Measurements from ENCODE around the gene MEX3D.

Gene MEX3D

GRCh38 chr19:1592024-1592754 is 24.1 kb upstream of the MEX3D start:
- H3K27ac Mint-ChIP-seq = peak overlapping the region; percentile 99
- H3K27me3 Mint-ChIP-seq (ENCODE audit: low read depth, poor library complexity) = peaks cover 3% of the 10 kb centered on the region
- no peaks in the 10 kb centered on the region for H3K9me3 Mint-ChIP-seq
- TF ChIP-seq, protein P1, sequence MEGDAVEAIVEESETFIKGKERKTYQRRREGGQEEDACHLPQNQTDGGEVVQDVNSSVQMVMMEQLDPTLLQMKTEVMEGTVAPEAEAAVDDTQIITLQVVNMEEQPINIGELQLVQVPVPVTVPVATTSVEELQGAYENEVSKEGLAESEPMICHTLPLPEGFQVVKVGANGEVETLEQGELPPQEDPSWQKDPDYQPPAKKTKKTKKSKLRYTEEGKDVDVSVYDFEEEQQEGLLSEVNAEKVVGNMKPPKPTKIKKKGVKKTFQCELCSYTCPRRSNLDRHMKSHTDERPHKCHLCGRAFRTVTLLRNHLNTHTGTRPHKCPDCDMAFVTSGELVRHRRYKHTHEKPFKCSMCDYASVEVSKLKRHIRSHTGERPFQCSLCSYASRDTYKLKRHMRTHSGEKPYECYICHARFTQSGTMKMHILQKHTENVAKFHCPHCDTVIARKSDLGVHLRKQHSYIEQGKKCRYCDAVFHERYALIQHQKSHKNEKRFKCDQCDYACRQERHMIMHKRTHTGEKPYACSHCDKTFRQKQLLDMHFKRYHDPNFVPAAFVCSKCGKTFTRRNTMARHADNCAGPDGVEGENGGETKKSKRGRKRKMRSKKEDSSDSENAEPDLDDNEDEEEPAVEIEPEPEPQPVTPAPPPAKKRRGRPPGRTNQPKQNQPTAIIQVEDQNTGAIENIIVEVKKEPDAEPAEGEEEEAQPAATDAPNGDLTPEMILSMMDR (IDR thresholded peaks at IDR 0.05) = no peak
- DNase-seq = peak; percentile 87
- peak overlapping the region; percentile 91 for H3K4me3 Mint-ChIP-seq
- H3K4me1 Mint-ChIP-seq = peaks cover 32% of the 10 kb centered on the region
- H3K36me3 Mint-ChIP-seq (ENCODE audit: low read depth) = peaks cover 16% of the 10 kb centered on the region

DNA sequence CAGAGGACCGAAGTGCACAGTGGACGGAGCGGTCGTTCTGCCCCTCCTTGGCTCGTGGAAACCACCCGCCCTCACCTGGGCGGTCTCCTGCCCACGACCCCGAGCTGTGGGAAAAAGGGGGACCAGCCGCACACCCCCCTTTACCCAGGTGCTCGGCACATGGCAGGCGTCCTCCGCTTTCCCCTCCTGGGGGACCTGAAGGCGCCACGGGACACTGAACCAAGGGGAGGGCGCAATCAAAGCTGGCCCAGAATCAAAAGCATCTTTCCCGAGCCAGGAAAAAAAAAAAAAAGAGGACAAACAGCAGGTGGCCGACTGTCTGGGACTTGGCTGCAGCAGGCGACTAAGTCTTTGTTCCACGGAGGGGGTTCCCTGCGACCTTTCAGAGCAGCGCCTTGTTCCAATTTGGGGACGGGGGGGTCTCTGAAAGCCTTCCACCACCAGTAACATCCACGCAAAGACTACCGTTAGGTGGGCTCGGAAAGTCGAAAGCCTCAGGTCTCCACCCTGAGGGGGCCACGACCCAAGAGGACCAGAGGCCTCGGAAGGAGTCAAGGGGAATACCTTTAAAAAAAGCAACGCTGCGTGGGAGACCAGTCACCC is 23.4 kb upstream of the MEX3D start:
- peak overlapping the region; percentile 99 for H3K27ac Mint-ChIP-seq
- peaks cover 3% of the 10 kb centered on the region for H3K27me3 Mint-ChIP-seq (ENCODE audit: low read depth, poor library complexity)
- TF ChIP-seq, protein P1 (IDR thresholded peaks at IDR 0.05) = no peak
- H3K9me3 Mint-ChIP-seq = no peaks in the 10 kb centered on the region
- H3K36me3 Mint-ChIP-seq (ENCODE audit: low read depth) = peaks cover 13% of the 10 kb centered on the region
- peaks cover 32% of the 10 kb centered on the region for H3K4me1 Mint-ChIP-seq
- DNase-seq = no peak
- H3K4me3 Mint-ChIP-seq = peak overlapping the region; percentile 91

DNA sequence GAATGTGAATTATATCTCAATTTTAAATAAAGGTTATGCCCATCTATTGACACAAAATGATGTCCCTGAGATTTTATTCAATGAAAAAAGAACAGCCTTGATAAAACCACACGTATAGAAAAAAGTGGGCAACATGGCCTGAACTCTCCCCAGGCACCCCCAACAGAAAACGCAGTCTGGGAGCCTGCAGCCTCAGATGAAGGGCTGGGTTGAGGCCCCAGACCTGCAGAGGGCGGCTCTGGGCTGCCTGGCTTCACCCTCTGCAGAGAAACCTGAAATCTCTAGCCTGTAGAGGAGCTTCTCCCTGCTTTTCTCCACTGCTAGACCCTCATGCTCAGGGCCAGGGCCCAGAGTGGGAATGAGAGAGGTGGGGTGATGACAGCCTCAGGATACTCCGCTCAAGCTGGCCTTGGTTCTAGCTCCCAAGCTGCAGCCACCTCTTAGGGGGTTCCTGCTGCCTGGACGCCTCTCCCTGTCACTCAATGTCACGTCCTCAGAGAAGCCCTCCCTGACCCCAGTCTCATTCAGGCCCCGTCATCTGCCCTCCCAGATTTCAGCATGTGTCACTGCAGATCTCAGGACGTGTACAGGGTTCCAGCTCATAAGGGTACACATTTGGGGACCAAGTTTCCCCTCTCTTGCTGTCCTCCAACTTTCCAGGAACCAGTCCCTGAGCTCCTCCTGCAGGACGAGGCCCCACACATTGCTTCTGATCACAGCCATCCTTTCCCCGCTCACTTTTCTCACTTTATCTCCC is 22.7 kb upstream of the MEX3D start:
- DNase-seq = no peak
- peak overlapping the region; percentile 99 for H3K27ac Mint-ChIP-seq
- H3K4me1 Mint-ChIP-seq = peaks cover 32% of the 10 kb centered on the region
- peaks cover 20% of the 10 kb centered on the region for H3K36me3 Mint-ChIP-seq (ENCODE audit: low read depth)
- TF ChIP-seq, protein P1 (IDR thresholded peaks at IDR 0.05) = no peak
- H3K27me3 Mint-ChIP-seq (ENCODE audit: low read depth, poor library complexity) = peaks cover 3% of the 10 kb centered on the region
- no peaks in the 10 kb centered on the region for H3K9me3 Mint-ChIP-seq
- H3K4me3 Mint-ChIP-seq = peak overlapping the region; percentile 91

- Mint-ChIP-seq H3K9me3 (no peaks in the 10 kb centered on the region), H3K4me1 (peaks cover 29% of the 10 kb centered on the region), H3K27ac (peak overlapping the region; percentile 90), H3K27me3 (ENCODE audit: low read depth, poor library complexity) (peaks cover 3% of the 10 kb centered on the region), H3K36me3 (ENCODE audit: low read depth) (peaks cover 49% of the 10 kb centered on the region), H3K4me3 (no peak overlapping the region)
- TF ChIP-seq, protein P1 (IDR thresholded peaks at IDR 0.05) = no peak
- no peak for DNase-seq
These were observed 19.7 kb upstream of the MEX3D start for GRCh38 chr19:1587872-1588271.

- TF ChIP-seq, protein P1 (IDR thresholded peaks at IDR 0.05) = no peak
- Mint-ChIP-seq H3K9me3 (no peaks in the 10 kb centered on the region), H3K27me3 (ENCODE audit: low read depth, poor library complexity) (peaks cover 3% of the 10 kb centered on the region), H3K4me3 (no peak overlapping the region), H3K36me3 (ENCODE audit: low read depth) (peaks cover 69% of the 10 kb centered on the region), H3K27ac (peak overlapping the region; percentile 19), H3K4me1 (peaks cover 15% of the 10 kb centered on the region)
- DNase-seq = no peak
These were observed 17.1 kb upstream of the MEX3D start for GRCh38 chr19:1585243-1585580.

Measured in nephron progenitor cell (in vitro differentiated cells).